ENCODE results near the gene BABAM2.

- TF ChIP-seq, protein P1, sequence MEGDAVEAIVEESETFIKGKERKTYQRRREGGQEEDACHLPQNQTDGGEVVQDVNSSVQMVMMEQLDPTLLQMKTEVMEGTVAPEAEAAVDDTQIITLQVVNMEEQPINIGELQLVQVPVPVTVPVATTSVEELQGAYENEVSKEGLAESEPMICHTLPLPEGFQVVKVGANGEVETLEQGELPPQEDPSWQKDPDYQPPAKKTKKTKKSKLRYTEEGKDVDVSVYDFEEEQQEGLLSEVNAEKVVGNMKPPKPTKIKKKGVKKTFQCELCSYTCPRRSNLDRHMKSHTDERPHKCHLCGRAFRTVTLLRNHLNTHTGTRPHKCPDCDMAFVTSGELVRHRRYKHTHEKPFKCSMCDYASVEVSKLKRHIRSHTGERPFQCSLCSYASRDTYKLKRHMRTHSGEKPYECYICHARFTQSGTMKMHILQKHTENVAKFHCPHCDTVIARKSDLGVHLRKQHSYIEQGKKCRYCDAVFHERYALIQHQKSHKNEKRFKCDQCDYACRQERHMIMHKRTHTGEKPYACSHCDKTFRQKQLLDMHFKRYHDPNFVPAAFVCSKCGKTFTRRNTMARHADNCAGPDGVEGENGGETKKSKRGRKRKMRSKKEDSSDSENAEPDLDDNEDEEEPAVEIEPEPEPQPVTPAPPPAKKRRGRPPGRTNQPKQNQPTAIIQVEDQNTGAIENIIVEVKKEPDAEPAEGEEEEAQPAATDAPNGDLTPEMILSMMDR (IDR thresholded peaks at IDR 0.05; ENCODE audit: insufficient read depth, low read length, poor library complexity, severe bottlenecking) = no peak
- no peak for TF ChIP-seq EZH2phosphoT487 (conservative IDR thresholded peaks at IDR 0.05; ENCODE audit: low read length)
Observed at GRCh38 chr2:28352104-28352503, 461.6 kb downstream of the BABAM2 start.

Measured in SU-DHL-6 (cell line).